ENCODE data around the gene ABCC4.

Gene ABCC4

DNA sequence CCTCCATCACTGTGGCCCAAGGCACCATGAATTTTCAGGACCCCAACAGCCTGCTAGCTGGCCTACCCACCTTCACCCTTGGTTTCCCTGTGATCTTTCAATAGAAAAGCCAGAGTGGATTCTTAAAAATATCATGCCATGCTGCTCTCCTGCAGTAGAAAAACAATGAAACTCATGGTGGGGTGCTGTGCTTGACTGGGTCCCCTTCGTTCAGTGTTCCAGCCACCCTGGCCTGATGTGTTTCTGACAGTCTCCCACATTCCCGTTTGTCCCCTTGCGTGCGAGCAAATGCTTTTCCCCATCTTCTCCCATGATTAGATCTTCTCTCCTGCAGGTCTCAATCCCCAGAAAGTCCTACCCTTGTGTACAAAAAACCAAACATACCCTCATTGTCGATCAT lies 43.2 kb downstream of the ABCC4 start:
- DNase-seq, result no peak

DNA sequence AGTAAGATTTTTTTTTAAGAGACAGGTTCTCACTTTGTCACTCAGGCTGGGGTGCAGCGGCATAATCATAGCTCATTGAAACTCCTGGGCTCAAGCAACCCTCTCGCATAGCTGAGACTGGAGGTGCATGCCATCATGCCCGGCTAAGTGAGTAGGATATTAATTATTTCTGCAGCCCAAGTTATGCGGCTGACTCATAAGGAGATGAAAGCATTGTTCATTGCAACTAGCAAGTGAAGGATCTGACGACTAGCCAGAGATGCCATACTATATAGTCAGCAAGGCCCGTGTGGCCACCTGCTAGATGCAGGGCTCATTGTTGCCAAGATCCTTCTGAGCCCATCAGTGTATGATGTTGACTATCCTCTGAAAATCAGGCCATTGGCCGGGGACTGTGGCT lies 45.2 kb downstream of the ABCC4 start:
- no peak for DNase-seq

DNA sequence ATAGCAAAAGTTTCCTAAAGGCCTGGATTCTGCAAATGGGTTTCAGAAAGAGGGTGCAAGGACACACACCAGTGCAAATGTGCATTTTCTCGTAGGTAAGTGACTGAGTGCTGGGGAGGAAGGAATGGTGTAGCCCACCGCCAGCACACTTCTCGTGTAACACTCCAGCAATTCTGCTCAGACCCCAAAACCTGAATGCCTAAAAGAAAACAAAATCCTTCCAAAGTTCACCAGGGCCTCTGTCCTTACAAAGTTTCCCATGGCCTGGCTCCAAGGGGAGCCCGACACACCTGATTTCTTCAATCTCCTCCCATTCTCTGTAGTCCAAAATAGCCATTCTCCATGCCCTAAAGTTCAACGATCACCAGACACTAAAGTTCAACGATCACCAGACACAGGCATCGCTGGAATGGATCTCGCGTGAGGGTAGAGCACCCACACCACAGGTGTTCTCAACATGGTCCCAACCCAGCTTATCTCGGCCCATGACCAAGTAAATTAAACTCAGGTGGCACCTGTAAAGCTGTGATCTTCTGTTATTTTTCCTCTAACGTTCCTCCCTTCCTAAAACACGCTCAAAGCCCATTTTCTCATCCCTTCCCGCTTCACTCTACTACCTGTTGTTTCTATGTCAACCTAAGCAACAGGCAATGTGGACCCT lies 46.0 kb downstream of the ABCC4 start:
- no peak for DNase-seq

DNA sequence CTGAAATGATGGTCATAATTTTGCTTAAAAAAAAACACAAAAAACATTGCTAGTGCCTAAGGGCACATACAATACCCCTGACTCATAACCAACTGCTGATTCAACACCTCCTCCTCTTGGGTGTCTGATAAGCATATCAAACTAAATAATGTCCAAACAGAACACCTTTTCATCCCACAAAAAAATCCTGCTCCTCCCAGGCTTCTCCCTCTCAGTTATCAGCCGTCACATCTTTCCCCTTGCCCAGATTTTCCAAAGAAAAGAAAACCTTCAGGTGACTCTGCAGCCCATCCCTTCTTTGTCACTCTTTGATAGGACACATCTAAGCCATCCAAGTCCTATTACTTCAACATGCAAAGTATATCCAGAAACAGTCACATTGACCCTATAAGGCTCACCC lies 46.9 kb downstream of the ABCC4 start:
- DNase-seq, result no peak

DNA sequence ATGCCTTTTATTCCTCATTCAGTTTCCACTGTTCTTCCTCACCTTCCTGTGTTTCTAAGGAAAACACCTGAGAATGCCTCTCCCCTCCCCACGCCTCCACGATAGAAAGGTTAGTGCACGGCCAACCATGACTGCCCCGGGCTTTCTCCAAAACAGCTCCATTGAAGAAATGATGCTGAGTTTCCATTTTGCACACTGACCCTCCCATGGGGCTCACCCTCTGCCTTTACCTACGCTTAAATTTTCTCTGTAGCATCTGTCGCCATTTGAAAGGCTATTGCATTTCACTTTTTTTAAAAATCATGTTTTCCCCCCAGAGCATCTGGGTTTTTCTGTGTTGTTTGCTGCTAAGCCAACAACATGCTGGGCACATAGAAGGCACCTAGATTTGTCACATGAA lies 48.2 kb downstream of the ABCC4 start:
- no peak for DNase-seq

DNA sequence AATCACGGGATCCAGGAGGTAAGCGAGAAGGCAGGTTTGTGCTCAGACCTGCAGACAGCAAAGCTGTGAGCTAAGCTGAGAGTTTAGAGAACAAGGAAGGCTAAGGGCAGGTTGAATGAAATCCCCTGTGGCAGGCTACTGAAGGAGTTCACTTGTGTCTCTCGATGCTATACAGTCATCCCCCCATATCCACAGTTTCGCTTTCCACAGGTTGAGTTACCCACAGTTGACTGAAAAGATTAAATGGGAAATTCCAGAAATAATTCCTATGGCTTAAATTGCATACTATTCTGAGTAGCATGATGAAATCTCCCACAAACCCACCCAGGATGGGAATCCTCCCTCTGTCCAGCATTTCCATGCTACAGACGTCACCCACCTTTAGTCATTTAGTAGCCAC lies 49.6 kb downstream of the ABCC4 start:
- DNase-seq, result no peak

DNA sequence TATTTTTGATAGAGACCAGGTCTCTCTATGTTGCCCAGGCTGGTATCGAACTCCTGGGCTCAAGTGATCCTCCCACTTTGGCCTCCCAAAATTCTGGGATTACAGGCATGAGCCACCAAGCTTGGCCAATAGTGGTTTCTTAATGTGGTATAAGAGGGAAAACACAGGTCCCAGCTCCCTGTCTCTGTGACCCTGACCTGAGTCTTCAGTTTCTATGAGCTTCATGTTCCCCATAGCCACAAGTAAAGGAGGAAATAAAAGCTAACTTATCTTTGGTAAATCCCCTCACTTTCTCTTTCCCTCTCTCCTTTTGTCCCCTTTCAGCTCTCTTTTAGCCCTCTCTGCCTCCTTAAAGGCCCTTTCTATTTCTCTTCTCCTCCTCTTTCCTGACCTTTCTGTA lies 50.3 kb downstream of the ABCC4 start:
- no peak for DNase-seq

DNA sequence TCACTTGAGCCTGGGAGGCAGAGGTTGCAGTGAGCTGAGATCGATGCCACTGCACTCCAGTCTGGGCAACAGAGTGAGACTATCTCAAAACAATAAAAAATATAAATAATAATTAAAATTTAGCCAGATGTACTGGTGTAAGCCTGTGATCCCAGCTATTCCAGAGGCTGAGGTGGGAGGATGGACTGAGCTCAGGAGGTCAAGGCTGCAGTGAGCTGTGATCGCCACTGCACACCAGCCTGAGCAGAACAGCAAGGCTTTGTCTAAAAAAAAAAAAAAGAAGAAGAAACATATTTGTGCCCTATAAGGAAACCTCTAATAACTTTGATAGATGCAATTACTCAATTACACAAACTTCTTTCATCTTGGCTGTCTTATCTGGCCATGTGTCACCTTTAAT lies 52.3 kb downstream of the ABCC4 start:
- no peak for DNase-seq

DNA sequence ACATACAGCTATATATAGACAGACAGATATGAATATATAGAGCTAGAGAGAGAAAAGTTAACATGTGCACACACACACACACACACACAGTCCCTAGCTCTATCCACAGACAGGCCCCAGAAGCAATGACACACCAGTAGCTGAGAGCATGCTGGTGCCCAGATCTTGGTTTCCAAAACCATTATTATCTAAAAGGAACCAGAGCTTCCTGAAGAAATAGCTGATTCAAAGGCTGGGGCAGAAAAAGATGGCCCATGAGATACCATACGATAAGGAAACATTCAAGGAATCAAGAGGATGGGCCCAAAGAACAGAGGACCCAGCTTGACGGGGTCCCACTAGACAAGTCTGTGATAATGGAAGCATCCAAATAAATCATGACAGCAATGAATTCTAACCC lies 53.4 kb downstream of the ABCC4 start:
- no peak for DNase-seq

DNA sequence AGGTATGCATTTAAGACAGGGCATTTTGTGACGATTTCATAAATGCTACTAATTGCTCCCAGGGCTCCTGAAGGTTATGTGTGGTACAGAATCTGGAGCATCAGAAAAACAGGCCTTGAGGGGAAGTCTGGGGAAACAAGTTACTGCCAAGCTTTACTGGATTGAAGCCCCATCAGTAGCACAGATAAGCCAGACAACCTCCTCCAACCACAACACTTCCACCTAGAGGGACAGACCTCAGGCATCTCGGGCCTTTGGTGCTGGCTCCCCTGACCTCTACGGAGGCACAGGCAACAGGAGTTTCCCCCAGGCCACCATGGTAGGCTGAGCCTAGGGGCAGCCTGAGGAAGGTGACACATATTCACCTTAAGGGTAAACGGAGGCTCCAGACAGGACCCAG lies 54.1 kb downstream of the ABCC4 start:
- no peak for DNase-seq

DNA sequence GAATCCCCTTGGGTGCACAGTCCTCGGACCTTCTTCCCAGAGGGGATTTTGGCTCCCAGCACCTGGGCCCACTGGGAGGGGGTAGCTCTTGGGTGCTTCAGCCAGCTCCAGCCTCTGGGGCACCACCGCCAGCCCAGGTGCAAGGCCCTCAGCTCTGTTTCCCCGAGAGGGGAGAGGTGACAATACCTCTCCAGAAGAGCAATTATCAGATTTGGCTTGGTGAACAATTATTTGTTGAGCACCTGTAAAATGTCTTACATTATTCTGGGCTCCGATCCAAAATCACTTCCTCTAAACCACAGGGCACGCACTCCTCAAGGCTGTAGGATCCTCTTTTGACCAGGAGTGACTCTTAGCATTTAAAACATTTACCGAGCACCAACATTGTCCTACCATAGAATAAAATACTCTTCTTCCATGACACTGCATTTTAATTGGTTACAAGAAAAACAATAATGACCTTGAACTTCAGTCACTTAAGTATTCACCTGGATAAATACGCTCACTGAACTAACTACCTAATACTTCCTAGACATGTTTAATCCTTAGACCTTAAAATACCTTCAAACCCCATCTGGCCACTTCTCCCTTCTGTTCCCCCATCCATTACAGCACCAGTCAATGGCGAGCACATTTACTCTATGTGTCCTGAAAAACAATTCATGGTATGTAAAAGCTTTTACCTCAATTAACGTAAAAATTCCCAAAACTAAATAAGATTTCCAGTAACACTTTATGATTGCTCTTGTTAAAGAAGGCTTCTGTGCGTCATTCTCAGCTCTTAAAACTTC lies 54.8 kb downstream of the ABCC4 start:
- DNase-seq, result peak; percentile 85

DNA sequence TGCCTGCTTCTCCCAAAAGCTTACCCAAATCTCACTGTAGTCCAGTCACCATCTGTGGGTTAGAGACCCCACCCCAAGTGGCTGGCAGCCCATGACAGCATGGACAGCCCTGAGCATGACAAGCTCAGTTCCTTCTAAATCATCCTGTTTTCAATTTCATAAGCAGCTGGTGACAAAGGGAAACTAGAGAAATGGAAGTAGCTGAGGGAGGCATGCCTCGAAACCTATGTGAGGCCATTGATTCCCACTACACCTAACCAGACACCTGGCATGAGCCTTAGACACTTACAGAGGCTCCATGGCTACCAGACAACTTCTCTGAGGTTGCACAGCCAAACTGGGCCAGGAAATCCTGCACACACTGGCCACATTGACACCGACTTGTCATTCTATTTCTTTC lies 56.2 kb downstream of the ABCC4 start:
- DNase-seq, result no peak

DNA sequence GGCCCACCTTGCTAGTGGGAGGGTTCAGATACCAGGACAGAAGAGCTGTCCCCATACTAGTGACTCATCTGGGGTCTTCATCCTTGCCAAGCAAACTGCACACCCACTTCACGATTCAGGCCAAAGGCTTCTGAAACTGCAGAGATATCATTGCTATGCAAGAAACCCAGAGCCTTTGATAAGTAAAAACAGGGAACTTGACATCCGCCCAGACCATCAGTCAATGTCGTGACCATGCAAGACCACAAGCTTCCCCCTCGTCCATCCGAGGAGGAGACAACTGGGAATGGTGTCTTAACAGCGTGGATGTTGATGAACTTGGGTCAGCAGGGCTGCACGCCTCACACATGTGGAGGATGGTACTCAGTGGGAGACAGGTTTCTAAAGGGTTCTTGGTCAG lies 58.0 kb downstream of the ABCC4 start:
- DNase-seq, result no peak

DNA sequence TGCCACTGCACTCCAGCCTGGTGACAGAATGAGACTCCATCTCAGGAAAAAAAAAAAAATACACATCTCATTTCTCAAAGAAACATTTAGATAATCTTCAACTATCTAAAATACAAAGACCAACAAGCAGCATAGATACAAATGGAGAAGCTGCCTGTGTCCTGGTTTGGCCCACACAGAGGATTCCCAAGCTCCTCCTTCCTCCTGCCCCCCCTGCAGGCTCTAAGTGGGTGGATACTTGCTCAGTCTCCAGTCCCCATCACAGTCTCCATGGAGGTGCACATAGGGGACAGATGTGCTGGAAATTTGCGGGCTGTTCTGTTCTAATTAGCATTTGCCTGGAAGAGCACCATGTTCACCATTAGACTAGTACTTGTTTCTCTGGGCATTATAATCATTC lies 59.9 kb downstream of the ABCC4 start:
- DNase-seq, result no peak

DNA sequence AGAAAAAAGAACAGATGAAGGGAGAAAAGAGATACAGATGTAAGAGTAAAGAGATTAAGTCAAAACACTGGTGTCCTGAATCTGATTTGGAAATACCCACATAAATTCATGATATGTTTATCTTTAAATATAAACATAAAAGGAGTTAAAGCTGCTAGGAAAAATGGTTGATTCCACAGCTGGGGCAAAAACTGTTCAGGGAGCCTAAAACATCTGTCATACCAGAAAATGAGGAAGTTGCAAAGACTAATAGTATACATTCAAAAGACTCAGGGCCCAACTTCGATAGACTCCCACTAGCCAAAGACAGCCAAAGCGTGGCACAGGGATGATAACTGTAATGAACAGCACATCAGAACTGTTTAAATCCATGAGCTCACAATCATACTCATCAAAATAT lies 62.0 kb downstream of the ABCC4 start:
- DNase-seq, result no peak

DNA sequence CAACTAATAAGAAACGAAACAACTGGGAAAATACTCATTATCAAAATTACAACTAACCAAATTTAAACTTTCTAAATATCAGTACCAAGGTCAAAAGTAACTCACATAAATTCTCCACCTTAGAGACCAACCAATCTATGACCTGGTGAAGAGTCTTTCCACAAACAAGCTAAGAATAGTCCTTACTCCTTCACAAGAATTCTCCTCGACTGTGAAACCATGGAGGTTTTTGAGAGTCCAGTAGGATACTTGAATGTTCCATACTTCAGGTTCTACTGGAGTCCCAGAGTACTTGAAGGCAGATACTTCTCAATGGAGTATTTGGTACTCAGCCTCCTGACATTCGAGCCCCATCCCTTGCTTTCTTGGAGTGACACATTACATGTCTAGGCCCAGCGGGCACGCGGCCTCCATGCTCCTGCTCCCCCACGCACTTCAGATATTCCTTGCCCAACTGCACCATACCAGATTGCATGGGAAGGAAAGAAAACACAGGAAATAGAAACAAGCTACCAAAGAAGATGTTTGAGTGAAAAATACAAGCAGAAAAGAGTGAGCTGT lies 63.9 kb downstream of the ABCC4 start:
- no peak for DNase-seq

DNA sequence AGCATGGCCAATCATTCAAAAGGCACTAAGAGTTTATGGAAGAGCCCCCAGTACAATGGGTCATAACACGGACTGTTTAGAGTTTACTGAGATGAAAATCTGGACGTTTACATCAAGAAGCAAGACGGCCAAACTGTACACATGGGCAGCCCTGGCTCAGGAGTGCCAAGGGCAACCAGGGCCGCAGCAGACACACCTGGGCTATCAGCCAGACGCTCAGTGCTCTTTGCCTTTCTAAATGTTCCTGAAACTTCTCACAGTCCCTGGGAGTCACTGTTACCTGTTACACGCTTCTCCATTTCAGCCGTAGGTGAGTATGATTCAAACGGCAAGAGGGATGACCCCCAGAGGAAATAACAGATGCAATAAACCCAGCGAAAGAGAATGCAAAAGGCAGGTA lies 64.5 kb downstream of the ABCC4 start:
- DNase-seq, result no peak

DNA sequence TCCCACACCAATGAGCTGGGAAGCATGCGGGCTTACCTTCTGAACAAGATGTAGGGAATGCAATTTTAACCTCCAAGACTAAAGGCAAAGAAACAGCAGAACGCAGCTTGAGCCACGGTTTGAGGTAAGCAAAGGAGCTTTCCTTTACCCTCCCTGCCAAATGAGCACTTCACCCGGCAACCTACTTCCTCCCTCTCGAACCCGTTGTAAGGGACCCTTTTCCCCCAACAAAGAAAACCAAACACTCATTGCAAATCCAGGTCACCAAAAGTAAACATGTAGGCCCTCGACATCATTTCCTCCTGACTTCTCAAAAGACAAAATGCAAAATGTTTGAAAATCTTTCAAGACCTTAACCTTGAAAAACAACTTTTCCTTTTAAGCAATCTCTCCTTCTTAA lies 65.3 kb downstream of the ABCC4 start:
- peak; percentile 11 for DNase-seq

DNA sequence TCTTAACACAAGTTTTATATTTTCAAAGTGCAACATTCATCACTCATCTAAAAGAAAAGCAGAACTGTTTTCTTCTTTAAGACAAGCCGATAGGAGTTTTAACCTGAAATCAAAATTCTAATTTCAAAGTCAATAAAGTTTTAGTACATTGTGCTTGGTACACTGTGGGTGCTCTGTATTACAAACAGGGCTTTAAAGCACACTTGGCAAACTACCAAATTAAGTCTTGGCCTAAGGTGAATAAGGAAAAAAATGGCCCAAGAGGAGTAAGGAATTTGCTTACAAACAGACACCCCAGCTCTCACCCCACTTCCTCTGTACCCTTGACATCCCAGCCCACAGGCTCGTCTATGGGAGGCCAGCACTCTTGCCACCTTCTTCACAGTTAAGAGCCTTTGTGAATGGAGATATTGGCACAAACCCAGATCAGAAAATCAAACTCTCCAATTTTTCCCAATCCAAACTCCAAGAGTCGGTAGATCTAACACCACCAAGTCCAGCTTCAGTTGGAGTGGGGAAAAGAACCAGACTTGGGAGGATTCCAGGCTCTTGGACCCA lies 66.0 kb downstream of the ABCC4 start:
- no peak for DNase-seq

DNA sequence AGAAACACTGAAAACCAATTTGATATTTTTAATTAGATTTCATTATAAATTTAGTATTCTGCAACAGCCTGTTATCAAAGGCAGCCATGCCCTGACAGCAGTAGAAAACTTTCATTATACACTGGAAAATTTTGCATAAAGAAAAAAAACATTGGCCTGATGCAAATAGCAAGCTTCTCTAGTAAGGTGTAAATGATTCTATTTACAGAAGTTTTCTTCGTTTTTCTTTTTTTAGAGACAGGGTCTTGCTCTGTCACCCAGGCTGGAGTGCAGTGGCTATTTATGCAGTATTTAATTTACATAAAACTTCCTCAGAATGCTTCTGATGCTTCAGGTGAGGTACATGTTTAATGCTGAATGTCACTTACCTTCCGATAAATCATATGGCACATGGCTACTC lies 67.0 kb downstream of the ABCC4 start:
- no peak for DNase-seq

DNA sequence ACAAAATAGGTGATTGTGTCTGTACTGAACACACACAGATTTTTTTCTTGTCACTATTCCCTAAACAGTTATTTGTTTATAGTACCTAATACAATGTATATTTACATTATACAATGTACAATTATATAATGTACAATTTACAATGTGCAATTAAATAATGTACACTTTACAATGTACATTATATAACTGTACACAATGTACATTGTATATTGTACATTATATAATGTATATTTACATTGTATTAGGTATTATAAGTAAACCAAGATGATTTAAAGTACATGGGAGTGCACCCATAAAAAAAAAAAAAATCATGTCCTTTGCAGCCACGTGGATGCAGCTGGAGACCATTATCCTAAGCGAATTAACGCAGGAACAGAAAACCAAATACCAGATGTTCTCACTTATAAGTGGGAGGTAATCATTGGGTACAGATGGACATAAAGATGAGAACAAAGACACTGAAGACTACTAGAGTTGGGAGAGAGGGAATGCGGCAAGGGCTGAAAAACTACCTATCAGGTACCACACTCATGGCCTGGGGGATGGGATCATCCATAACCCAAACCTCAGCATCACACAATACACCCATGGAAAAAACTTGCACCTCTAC lies 68.1 kb downstream of the ABCC4 start:
- DNase-seq, result no peak

DNA sequence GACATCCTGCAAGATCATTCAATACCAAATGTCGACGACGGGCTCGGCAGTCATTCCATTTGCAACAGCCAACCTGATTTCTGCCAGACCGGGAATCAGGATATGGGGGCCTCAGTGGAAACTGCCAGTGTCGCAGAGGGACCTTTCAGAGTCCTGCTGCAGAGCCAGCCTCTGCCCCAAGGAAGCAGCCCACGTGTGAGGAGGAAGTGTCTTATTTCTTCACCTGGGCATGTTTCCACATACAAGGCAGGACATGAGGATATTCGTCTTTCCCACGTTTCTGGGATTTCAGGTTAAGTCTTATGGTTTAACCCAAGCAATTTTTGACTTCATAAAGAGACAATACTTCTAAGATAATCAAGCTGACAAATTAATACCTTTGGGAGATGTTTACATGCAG lies 69.9 kb downstream of the ABCC4 start:
- no peak for DNase-seq

DNA sequence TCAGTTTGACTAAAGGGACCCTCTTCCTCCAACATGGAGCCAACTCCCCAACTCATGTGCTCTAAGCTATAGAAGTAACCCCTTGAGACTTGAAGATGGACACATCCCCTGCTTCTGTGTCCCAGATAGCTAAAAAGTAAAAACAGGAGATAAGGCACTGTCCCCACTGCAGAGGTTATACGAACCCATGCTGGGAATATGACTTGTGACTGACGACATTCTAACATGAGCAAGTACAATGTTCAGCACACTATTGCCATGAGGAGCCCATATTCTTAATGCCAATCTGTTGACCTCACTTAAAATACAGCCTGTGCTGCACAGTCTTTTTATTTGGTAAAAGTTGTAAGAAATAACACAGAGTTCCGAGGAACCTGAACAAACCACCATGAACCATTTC lies 71.4 kb downstream of the ABCC4 start:
- no peak for DNase-seq

DNA sequence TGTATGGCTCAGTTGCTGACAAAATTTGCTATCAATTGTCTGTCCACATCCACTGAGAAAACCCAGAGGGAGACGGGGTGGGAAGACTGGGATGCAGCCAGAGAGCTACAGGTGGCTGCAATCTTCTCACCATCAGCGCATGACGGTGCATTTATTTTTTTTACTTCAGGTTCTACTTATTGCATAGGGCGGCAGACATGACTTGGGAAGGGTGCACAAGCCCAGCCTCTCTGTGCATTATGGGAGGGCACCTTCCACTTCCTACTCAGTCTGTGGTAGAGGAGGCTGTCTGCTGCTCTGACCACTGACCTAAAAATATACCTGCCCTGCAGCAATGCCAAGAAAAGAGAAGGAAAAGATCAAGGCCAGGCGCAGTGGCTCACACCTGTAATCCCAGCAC lies 73.1 kb downstream of the ABCC4 start:
- DNase-seq, result no peak

Data from DMS153 (cell line).